ENCODE measurements around the gene KLC1.

Gene KLC1

DNA sequence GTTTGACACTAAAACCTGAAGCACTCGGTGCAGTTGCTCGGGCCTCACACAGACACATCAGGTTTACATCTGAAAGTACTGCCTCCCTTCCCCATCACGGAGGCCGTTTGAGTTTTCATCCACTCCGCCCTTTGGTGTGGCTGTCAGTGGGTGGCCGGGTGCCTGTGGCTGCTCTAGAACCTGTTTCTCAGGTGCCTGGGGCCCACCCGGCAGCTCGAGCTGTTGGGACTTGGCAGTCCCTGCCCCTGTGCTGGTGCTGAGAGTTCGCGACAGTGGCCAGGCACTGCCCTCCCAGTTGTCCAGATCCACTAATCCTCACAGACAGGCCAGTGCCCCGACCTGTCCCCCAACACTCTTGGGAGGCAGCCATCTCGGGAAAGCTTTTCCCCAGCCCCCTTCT lies 63.9 kb downstream of the KLC1 start:
- DNase-seq = no peak

DNA sequence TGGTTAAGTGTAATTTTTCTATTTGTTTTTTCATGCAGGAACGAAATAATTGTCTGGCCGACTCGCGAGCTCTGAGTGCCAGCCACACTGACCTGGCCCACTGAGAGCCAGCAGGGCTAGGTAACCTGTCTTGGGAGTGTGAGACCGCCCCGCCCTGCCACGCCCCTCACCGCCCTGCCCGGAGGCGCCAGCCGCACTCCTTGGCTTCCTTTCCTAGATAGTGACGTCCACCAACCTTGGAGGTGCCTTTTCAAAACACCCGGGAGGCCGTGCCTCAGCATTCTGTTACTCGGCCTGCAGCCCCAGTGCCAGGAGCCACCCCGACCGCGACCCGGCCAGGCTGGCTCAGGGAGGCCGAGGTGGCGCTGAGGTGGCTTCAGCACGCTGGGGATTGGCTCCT lies 64.5 kb downstream of the KLC1 start:
- DNase-seq = no peak

DNA sequence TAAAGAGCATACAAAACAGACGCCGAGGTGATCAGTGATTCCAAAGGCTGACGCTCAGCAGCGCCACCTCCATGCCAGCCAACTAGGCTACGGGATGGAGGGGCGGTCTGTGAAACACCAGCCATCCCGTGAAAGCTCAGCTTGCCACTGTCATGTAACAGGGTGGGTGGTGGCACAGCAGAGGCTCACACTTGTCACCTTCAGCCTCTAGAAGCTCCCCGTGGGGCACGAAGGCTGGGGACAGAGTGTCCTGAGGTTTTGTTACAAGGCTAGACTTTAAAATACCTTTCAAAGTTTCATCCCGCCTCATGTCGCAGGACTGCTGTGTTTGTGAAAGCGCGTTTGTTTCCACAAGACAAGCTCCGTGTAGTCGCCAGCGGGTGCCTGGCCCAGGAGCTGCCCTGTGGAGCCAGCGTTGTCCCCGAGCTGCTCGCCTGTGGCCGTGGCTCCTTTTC lies 65.6 kb downstream of the KLC1 start:
- DNase-seq = no peak

DNA sequence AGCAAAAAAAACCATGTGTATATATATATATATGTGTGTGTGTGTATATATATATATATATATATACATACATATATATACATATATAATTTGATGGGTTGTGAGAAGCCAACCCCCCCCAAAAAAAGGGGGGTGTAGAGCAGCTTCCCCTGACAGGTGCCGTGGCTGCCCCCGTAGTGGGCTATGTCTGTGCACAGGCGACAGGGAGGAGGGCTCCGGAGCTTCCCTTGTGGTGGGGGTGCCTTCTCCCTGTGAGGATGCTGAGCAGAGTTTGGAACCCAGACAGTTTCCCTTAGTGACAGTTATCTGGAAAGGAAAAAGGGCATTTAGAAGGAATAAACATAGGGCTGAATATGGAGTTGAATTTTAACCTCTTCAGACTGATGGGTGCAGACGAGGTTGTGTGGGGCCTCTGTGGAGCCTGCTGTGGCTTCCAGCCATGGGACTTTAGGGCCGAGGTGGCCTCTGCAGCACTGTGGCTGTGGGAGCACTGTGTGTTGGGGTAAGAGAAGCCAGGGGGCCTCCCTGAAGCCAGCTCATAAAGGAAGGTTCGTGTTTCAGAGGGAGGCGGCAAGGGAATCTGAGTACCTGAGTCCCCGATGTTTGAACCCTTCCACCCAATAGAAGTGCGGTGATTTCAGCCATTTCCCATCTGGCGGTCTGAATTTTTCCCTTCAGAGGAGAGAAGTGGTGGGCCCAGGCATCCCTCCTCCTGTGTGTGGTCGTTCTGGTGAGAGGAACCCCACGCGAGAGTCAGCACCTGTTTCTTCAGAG lies 66.5 kb downstream of the KLC1 start:
- DNase-seq = no peak

DNA sequence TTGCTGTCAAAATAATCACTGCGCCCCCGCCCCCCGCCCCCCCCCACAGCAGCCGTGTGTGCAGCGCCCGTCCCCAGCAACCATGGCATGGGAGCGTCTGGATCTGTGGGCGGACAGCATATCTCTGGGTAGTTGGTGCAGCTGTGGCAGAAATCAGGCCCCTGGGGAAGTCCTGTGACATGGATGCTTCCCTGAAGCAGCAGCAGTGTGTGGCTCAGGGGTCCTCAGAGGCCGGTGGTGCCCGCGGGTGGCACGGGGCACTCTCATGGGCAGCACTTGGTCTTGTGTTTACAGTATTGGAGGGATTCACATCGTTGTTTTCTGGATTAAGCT lies 67.0 kb downstream of the KLC1 start:
- DNase-seq = no peak

DNA sequence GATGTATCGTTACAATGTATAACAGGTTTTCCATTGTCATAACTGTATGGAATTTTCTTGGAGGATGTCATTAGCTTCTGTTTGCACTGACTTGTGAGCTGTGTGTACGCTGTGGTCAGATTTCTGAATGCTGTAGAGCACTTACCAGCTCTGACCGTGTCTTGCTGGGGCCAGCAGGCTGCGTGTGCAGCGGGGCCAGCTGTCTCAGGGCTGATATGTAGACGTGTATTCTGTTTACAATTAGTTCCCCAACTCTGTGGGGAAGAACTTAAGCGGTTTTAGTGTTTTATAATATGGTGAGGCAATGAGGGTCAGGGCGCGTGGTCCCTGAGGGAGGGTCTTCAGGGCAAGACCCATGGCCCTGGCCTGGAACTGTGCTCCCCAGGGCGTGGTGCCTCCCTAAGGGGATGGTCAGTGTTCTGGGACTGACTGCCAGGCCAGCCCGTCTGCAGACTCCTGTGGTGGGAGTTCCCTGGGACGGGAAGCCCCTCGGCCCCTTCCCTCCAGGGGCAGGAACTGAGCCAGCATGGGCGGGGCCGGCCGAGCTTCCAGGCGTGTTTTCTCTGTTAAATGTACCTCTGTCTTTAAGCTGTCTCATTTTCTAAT lies 67.6 kb downstream of the KLC1 start:
- no peak for DNase-seq

DNA sequence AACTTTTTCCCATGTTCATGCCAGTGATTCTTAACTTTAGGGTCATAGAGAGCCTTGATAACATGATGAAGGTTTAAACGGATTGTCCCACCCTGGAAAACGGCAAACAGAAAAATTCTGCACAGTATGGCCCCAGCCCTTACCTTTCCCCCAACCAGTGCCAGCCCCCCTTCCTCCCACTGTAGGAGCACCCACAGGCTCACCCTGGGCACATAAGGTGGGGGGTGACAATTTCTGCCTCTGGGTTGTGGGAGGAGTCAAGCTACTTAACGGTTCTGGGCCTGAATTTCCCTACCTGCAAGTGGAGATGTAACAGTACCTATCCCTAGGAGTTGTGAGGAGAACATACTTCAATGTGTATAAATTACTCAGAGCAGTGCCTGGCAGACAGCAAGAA lies 68.2 kb downstream of the KLC1 start:
- no peak for DNase-seq

DNA sequence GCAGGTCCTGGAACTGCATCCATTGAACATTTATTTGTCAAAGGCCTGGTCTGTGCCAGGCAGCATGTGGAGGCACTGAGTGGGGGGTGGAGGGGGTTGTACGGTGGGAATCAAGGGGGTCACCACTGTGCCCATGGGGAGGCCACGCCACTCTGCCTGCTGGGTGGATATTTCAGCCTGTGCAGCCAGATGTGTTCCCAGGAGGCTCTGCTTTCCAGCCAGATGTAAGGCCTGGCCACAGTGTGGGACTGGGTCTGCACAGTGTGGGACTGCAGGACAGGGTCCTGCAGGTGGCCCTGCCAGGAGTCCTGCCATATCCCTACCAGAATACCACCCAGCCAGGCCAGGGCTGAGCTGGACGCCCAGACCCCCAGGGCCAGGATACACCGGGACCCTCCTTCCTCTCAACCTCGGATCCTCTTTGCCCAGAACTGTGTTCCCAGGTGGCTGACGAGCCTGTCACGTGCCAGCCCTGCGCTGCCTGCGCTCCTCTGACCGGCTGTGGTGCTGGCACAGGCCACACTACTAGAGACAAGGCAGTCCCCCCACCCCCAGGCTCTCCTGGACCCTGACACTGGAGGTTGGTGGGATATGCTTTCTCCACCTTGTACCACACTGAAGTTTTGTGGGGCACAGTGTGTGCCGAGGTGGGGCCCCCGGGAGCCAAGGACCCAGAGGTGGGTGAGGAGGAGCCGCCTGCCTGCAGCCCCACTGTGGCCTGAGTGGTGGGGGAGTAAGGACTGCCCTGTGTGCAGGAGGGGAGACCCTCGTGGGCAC lies 68.8 kb downstream of the KLC1 start:
- DNase-seq = no peak

DNA sequence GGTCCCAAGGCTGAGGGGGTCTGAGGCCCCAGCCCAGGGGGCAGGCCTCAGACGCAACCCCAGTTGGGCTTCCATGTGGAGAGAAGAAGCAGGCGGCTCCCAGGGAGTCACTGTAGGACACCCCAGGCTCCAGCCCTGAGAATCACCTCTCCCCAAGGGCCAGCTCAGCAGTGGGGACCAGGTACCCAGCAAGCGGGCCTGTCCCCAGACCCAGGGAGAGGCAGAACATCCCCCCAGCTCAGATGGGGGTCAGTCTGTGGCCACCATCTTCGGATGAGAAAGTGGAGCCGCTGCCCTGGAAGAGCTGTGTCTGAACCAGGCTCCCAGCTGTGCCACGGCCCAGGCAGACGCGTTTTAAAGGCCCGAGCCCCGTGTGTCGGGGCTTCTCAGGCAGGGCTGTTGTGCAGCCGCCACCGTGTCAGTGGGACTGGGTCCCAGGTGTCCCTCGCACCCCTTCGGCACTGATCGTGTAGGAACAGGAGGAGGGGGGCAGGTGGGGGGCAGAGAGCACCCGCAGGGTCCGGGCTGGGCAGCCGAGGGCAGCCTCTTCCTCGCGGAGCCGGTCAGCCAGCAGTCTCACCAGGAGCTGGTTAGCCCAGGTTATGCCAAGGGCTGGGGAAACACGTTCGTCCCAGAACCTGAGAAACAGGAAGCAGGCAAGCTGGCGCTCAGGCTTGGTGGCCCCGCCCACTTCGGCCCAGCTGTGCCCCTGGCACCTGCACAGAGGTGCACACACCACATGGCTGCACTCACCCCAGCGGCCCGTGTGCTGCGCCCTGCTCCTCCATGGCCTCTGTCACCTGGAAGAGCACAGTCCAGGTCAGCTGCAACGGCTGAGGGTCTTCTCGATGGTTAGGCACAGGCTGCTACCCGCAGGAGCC lies 69.6 kb downstream of the KLC1 start:
- no peak for DNase-seq

DNA sequence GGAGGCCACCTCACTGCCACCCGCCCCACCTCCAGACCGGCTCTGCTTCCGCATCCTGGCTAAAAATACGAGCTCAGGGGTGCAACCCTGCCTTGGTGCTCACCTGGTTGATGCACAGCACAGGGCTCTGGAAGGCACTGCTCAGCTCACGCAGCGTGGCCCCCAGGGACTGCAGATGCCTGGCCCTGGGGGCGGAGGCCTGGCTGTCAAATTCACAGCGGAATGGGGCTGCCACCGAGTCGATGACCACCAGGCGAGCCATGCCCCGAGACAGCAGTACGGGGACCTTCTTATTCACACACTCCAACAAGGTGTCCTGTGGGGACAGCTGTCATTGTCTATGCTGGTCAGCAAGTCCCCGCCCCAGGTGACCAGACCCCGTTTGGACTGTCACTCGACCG lies 70.2 kb downstream of the KLC1 start:
- DNase-seq = no peak

DNA sequence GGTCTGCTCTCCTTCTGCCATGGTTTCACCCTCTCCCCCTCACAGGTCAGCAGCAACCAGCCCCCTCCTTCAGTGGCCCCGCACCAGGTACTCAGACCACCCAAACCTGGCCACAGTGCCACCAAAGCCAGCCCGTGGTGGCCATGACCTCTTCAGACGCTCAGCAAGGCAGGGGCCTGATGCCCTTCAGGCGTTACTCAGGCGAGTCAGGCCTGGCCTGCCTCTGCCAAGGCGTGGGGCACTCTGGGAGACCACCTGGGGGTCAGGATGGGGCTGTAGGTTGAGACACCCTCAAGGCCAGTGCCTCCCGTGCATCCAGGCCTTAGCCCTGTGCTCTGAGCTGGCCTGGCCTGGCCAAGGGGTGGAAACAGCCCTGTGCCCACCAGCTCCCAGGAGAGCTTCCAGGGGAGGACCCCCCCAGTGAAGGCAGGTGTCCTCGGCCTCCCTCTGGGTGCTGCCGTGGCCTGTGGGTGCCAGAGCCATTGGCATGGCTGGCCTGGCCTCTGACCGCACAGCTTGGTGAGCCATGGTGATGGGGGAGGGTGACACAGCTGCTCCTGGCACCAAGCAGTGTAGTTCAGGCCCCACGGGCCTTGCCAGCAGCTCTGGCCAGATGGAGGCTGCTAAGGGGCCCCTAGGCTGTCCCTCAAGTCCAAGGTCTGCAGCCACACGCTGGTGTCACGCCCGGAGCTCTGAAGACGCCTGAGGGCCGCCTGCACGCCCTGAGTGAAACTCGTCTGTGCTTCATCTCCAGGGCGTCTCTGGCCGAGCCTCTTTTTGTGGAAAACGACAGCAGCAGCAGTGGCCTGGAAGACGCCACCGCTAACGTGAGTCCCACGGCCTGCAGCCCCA lies 71.1 kb downstream of the KLC1 start:
- no peak for DNase-seq

DNA sequence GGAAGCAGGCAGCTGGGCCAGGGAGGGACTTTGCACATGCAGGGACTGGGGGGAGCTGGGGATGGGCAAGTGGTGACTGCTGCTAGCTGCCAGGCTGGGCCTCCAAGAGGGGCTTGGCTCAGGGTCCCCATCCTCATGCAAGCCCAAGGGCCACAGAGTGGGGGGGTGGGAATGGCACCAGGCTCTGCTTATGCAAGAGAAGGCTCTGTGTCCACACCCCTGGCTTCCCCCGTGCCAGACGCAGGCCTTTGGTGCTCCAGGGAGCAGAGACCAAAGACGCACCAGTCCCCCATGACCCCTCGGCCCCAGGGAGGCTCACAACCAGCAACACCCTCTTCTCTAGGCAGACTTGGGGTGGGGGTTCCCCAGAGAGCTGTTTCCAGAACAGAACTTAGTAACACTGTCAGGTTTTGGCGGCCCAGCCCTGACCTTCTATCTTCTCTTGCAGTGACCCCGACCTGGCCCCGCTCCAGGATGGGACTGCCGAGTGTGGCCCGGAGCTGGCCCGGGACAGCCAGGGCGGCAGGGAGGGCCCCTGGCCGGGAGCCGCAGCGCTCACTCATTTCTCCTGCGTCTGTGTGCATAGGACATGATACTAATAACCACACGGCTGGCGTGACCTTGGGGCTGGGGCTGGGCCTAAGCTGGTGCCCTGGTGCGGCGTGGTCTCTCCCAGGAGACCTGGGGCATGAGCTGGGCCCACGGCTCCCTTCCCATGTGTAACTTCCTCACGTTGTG lies 71.9 kb downstream of the KLC1 start:
- no peak for DNase-seq

DNA sequence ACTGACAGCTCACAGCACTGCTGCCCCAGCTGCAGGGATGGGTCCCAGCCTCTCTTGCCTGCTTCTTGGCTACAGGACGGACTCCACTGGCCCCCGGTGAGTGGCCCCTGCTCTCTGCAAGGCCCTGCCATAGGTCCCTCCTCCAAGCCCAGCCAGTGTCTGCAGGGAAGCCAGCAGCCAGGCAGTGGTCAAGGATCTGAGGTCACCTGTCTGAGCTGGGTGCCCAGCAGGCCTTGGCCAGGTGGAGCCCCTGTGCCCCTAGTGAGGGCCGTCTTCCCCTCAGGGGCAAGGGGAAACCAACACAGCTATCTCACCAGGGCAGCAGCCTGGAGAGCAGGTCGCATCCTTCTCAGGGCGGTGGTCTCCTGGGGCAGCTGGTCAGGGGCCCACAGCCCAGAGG lies 73.1 kb downstream of the KLC1 start:
- no peak for DNase-seq

DNA sequence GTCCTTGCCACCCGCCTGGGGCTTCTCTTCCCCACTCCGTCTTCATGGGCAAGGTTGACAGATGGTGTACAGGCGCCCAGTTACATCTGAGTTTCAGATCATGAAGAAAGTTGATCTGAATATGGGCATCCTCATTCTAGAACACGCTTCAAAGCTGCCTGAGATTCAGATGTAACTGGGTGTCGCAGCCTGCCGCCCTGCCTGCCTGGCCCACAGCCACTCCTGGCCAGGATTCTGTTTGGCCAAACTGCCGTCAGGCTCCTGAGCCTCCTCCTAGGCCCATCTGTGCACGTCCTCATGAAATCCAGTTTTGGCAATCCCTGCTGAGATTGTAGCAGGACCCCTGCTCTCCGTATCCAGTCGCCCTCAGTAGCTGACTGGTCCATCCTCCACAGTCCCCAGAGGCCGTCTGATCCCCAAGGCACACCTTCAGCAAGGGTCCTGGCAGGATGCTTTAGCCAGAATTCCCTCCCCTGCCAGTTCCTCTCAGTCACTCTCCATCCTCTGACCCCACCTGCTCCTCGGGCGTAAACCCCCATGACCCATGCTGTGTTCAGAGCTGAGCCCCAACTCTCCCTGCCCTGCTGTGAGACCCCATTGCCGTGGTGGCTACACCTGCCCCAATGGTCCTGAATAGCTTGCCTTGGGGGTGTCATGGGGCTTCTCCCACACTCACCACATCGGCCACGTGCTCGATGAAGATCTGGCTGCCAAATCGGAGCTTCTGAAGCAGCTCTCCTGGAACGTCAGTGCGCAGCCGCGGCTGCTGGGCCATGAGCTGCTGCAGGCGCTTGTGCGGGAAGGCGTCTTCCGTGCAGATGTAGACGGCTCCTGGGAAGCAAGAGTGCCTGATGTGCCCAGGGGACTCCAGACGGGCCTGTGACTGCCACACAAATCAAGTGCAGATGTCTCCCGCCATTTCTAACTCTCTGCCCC lies 73.8 kb downstream of the KLC1 start:
- DNase-seq = peak; percentile 32

DNA sequence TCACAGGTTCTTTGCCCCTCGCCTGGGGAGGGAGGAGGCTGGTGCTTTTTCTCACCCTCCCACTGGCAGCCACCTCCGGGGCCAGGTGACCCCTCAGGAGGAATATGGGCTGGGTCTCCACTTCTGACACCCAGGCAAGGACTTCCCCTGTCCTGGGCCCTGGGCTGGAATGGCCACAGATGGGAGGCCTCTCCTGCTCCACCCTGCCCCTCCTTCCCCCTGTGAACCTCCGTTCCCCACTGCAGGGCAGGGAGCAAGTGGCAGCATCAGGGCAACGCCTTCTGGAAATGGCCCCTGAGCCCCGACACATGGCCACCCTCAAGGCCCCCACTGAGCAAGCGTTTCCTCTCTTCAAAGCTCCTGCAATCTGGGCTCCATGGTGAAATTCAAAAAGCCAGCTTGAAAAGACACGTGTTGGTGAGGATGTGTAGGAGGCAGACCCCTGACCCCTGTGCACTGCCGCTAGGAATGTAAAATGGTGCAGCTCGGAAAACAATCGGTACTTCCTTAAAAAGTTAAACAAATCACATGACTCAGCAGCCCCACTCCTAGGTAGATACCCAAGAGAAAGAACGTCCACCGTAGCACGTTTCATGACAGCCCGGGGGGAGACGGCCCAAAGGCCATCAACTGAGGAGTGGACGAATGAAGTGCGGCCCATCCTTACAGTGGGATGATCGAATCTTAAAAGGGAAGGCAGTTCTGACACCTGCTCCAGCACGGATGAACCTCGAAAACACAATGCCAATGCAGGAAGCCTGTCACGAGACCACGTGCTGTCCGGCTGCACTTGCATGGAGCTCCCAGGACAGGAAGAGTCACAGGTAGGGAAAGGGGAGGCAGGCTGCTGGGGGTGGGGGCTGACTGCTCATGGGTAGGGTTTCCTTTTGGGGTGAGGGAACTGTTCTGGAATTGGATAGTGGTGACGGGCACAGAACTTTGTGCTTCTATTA lies 74.7 kb downstream of the KLC1 start:
- DNase-seq = no peak

DNA sequence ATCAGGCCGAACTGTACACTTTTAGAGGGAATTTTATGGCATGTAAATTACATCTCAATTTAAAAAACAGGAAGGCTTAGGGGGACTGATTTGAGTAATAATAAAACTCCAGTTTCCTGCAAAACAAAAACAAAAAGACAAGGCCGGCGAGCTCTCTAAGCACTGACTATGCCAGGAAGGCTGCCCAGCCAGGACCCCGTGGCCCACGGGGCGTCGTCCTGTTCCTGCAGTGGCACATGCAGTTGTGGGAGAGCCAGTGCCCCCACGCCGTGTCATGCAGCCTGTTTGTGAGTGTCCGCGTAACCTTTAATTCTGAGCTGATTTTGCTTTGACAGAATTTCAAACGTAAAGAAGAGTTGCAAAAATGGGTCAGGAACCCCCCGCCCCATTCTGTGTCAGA lies 75.7 kb downstream of the KLC1 start:
- no peak for DNase-seq

DNA sequence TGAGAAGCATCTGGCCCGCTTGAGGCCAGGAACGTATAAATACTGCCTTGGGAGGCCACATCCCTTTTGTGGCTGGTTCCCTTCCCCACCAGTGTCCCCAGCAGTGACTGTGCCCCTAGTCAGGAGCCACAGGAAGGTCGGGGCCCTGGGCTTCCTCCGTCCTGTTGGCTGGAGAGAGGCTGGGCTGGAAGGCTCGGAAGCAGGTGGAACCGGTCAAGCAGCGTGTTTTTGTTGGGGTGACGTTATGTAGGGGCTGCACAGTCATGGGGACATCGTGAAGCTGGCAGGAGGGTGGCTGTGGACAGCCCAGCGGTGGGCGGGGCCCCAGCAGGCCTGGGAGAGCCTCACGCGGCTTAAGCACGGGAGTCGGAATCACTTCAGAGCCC lies 76.1 kb downstream of the KLC1 start:
- no peak for DNase-seq

DNA sequence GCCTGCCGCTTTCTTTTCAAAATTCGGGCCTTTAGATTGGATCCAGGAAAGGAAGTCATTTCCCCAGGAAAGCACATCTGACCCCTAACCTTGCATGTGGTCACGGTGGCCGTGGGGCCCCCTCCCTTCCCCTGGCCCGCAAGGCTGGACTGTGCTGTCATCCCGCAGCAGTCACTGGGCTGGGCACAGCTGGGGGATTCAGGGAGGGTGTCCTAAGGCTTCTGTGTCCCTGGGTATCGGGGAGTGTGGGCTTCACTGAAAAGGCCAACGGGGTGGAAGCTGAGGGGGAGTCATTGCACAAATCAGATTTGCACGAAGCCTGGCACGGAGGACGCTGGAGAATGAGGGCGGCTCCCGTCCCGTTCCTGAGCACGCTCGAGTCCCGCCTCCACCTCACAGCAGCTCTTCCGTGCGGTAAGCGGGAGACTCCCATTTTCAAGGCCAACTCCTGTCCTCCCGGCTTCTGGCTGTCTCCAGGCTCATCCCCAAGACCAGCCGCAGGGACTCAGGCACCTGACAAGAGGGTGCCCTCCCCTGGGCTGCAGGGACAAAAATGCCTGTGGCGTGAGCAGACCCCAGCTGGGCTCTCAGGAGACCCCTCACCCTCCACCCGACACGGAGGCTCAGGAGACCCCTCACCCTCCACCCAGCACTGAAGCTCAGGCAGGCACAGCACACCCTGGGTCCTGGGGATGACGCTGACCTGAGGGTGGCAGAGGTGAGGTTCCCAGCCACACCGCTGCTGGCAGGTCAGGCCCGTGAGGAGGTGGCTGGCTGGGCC lies 76.7 kb downstream of the KLC1 start:
- no peak for DNase-seq
